Heart right ventricle (tissue), 16 donors: ENCODE measurements around the gene C19orf47. TPM values are rescaled to one million over a fixed set of nuclear protein-coding genes. Genes with fewer than 3 reads are reported as not detected.

ENCODE experiments used
- ATAC-seq, 8 donors: fragments of 200-7000 bp; cut with Tn5 transposase; one replicate each; pipeline ENCODE4 v1.9.1; 2020; ENCODE audit warnings: mild to moderate bottlenecking in 8 of 8, moderate library complexity in 8 of 8, moderate number of reproducible peaks in 1 of 8
- DNase-seq, 2 donors: peaks; one replicate each; pipeline ENCODE4 v3.0.0-alpha.2; 2020
- H3K27ac ChIP-seq, 10 donors: fragments of 200-600 bp; sonication (generic) in 2 of 10; one replicate each; pipeline versions ENCODE4 v1.5.0 to v1.8.0; 2020 to 2022; ENCODE audit warnings: mild to moderate bottlenecking in 3 of 10
- H3K27me3 ChIP-seq, 7 donors: fragments of 200-600 bp; one replicate each; pipeline ENCODE4 v1.8.0; 2021 to 2022; ENCODE audit warnings: mild to moderate bottlenecking in 2 of 7
- H3K36me3 ChIP-seq, 9 donors: fragments of 200-600 bp; sonication (generic) in 1 of 9; one replicate each; pipeline versions ENCODE4 v1.5.0 to v1.8.0; 2020 to 2022; ENCODE audit warnings: mild to moderate bottlenecking in 2 of 9
- H3K4me1 ChIP-seq, 9 donors: fragments of 200-600 bp; sonication (generic) in 1 of 9; one replicate each; pipeline versions ENCODE4 v1.5.0 to v1.8.0; 2020 to 2022; ENCODE audit warnings: mild to moderate bottlenecking in 4 of 9
- H3K4me3 ChIP-seq, 10 donors: fragments of 200-600 bp; sonication (generic) in 2 of 10; one replicate each; pipeline versions ENCODE4 v1.5.0 to v1.8.0; 2020 to 2022; ENCODE audit warnings: mild to moderate bottlenecking in 7 of 10, moderate library complexity in 2 of 10
- H3K9me3 ChIP-seq, 11 donors: fragments of 200-600 bp in 10 of 11; sonication (generic) in 2 of 11; one replicate each; pipeline versions ENCODE4 v1.5.0 to v1.8.0; 2013 to 2022; ENCODE audit warnings: mild to moderate bottlenecking in 2 of 11, control low read depth in 1 of 11, moderate library complexity in 1 of 11
- CTCF ChIP-seq, 9 donors: fragments of 200-600 bp; sonication (generic) in 2 of 9; IDR thresholded peaks; one replicate each; pipeline versions ENCODE4 v1.5.0 to v1.8.0; 2021 to 2022; ENCODE audit warnings: antibody characterized with exemption in 9 of 9, mild to moderate bottlenecking in 5 of 9, moderate library complexity in 1 of 9
- WGBS, 2 donors: extraction: QIAGEN DNeasy Blood & Tissue Kit; methylation state at CpG; one replicate each; pipeline ENCODE4 v1.1.7; 2013; ENCODE audit warnings: inconsistent platforms in 1 of 2; 5-methylcytosine and 5-hydroxymethylcytosine counted together
- intact Hi-C, 10 donors: fragments of 100-400 bp; cut with DNase I; formaldehyde crosslinking; loops; one replicate each; pipeline versions ENCODE4 v1.11.1 to v1.14.2; 2022
- polyA plus RNA-seq, 2 donors: library from polyadenylated mRNA; stranded (reverse); fragments of 200-250 nt; gene quantifications; one replicate each; pipeline ENCODE4 v1.2.3, GENCODE V29; 2013
- total RNA-seq, 10 donors: library from RNA; stranded (reverse); fragmentation: NEBNext Ultra II Directional in 3 of 10; extraction: Animal tissue kit (Norgen Biotek cat#: 25700) in 3 of 10; gene quantifications; one replicate each; pipeline versions ENCODE4 v1.2.1 to v1.2.4, GENCODE V29; 2021 to 2023
- donor health status: Arrhythmogenic right ventricular cardiomyopathy.
- donor health status: ischemic (EF 13 %, LVEDD 7.1; RV severe dilation, severe dysfunction).
- donor health status: healthy with polysubstance abuse.
- donor health status: DM: no; HTN: yes; CAD: no.
- donor health status: DM: no; HTN: no; CAD: no.
- donor health status: ischemic (EF 25% LVEDD 6.9; RV normal size, moderate dysfunction).
- donor health status: ischemic (EF 25% LVEDD 5.7; RV mildly dilated, moderate dysfunction).
- donor health status: healthy.
- donor health status: DM: yes; HTN: yes; CAD: no.
- donor health status: Ischemic cardiomyopathy.
- donor health status: ischemic (EF 35%, LVEDD 5.7; RV mildly dilated, moderate dysfunction).
- donor health status: nonischemic (EF 11% LVEDD 7.7; RV severe dilation, severe dysfunction).
- donor health status: DM: yes; HTN: yes; CAD: no.
- donor health status: PGD.
- donor health status: ischemic (EF 29% LVEDD 5.4; RV normal size, mild dysfunction).
- donor health status: nonischemic (EF 23%, LVEDD 6.1; RV moderate dilation, normal function).

C19orf47 gene
- total and polyA plus RNA-seq, 12 donors = 138 to 347 (median 150) TPM

GRCh38 chr19:40365010-40365409 is 16.8 kb upstream of the C19orf47 start:
- no peak for TF ChIP-seq CTCF (IDR thresholded peaks at IDR 0.05)
- Histone ChIP-seq H3K27me3 (no peaks in the 10 kb centered on the region), H3K9me3 (no peaks in the 10 kb centered on the region), H3K4me1 (peaks cover 0 to 62% (median 2%) of the 10 kb centered on the region in 9 donors), H3K36me3 (peaks cover 0 to 41% (median 10%) of the 10 kb centered on the region in 9 donors), H3K27ac (no peak overlapping the region), H3K4me3 (peak overlapping the region in 4 of 10 donors; percentile 36 to 49 (median 48))
- WGBS, 2 donors = 63 to 67% methylated on average over 3 of the region's 3 CpGs
- no peak for DNase-seq
- no peak for ATAC-seq
- intact Hi-C loops = no loop called here

GRCh38 chr19:40363069-40363468 is 14.9 kb upstream of the C19orf47 start:
- no peaks in the 10 kb centered on the region for H3K27me3 ChIP-seq
- H3K4me1 ChIP-seq = peaks cover 0 to 80% (median 2%) of the 10 kb centered on the region in 9 donors
- DNase-seq = no peak
- no peak for TF ChIP-seq CTCF (IDR thresholded peaks at IDR 0.05)
- ATAC-seq = no peak
- no peaks in the 10 kb centered on the region for H3K9me3 ChIP-seq
- WGBS, 2 donors = 86 to 89% methylated on average over 5 of the region's 5 CpGs
- H3K36me3 ChIP-seq = peaks cover 0 to 31% (median 3%) of the 10 kb centered on the region in 9 donors
- intact Hi-C loops = no loop called here
- peak overlapping the region in 1 of 10 donors; percentile 73 for H3K27ac ChIP-seq
- no peak overlapping the region for H3K4me3 ChIP-seq

GRCh38 chr19:40362160-40362559 is 14.0 kb upstream of the C19orf47 start:
- no peak overlapping the region for H3K27ac ChIP-seq
- peaks cover 0 to 26% (median under 1%) of the 10 kb centered on the region in 9 donors for H3K36me3 ChIP-seq
- whole genome bisulfite sequencing, 2 donors = 94 to 97% methylated on average over 3 of the region's 3 CpGs
- peaks cover 0 to 87% (median 2%) of the 10 kb centered on the region in 9 donors for H3K4me1 ChIP-seq
- DNase-seq (no peak), ATAC-seq (no peak)
- no peak overlapping the region for H3K4me3 ChIP-seq
- H3K9me3 ChIP-seq = no peaks in the 10 kb centered on the region
- TF ChIP-seq CTCF (IDR thresholded peaks at IDR 0.05) = no peak
- intact Hi-C loops = no loop called here
- H3K27me3 ChIP-seq = no peaks in the 10 kb centered on the region

- Histone ChIP-seq H3K4me1 (peaks cover 0 to 81% (median 0%) of the 10 kb centered on the region in 9 donors), H3K27ac (peak overlapping the region in 2 of 10 donors; percentile 4 to 66), H3K27me3 (no peaks in the 10 kb centered on the region), H3K4me3 (no peak overlapping the region), H3K9me3 (no peaks in the 10 kb centered on the region), H3K36me3 (peaks cover 0 to 22% (median 0%) of the 10 kb centered on the region in 9 donors)
- WGBS, 2 donors = 84 to 89% methylated on average over 12 of the region's 12 CpGs
- DNase-seq = no peak
- TF ChIP-seq CTCF (IDR thresholded peaks at IDR 0.05) = no peak
- peak in 3 of 8 donors; percentile 21 to 27 (median 25) for ATAC-seq
- intact Hi-C loops = no loop called here
Measured at GRCh38 chr19:40360708-40361241, 12.6 kb upstream of the C19orf47 start.
